HepG2 (cell line): ENCODE data around the gene GHRL. TPM values are rescaled to one million over a fixed set of nuclear protein-coding genes. Genes with fewer than 3 reads are reported as not detected.

Experiments used
- ATAC-seq: fragments of 200-7000 bp; cut with Tn5 transposase; 3 replicates; pipeline ENCODE4 v1.9.1; 2020; ENCODE audit warnings: mild to moderate bottlenecking, moderate library complexity
- BruUV-seq: library from RNA; stranded (reverse); fragments of 400-500 nt; replicated peaks from 2 replicates; lab custom pipeline; 2021; lab: Mats Ljungman, UMichigan
- CTCF ChIA-PET: fragments of 300-600 bp; formaldehyde crosslinking; extraction: SDS; loops from one replicate; lab custom pipeline; 2021; ENCODE audit warnings: low total read pairs, inconsistent platforms, low intra/inter-chr PET ratio; lab: Yijun Ruan, JAX
- POLR2A ChIA-PET: fragments of 350-600 bp; sonication (Branson Sonifier 250); formaldehyde crosslinking; loops from one replicate; lab custom pipeline; 2020; ENCODE audit warnings: antibody characterized with exemption, inconsistent platforms; lab: Yijun Ruan, JAX
- DNase-seq: peaks from one replicate; pipeline ENCODE4 v3.0.0-alpha.2; 2015; ENCODE audit warnings: low spot score
- FAIRE-seq: peaks from 3 replicates; lab custom pipeline; 2011; peaks lifted over from hg19 to GRCh38; lab: Jason Lieb, UNC
- H2AFZ ChIP-seq: one replicate; pipeline ENCODE4 v1.6.1; 2011; ENCODE audit warnings: low read length, inconsistent platforms
- H3K27ac ChIP-seq: fragments of 300-600 bp; 3 replicates; pipeline ENCODE4 v1.8.0; 2011; ENCODE audit warnings: mixed run types, mild to moderate bottlenecking, mixed read lengths, low read length, inconsistent platforms; ENCODE audit not compliant: insufficient read depth; ENCODE audit errors: extremely low read length
- H3K27me3 ChIP-seq, 2 experiments: fragments of 200-600 bp in 1 of 2; 2 replicates in 1 of 2; 3 replicates in 1 of 2; pipeline versions ENCODE4 v1.6.0 to v1.8.0; 2011; ENCODE audit warnings: low read length in 2 of 2, mild to moderate bottlenecking in 2 of 2, moderate library complexity in 2 of 2, inconsistent platforms in 1 of 2; ENCODE audit not compliant: insufficient read depth in 2 of 2, control insufficient read depth in 1 of 2
- H3K36me3 ChIP-seq, 2 experiments: fragments of 200-600 bp in 1 of 2; replicated peaks in 1 of 2; 2 replicates in 1 of 2; 3 replicates in 1 of 2; pipeline versions ENCODE4 v1.5.1 to v1.8.0; 2011; ENCODE audit warnings: low read length in 2 of 2, inconsistent platforms in 1 of 2; ENCODE audit not compliant: insufficient read depth in 2 of 2, control insufficient read depth in 1 of 2
- H3K4me1 ChIP-seq: 2 replicates; pipeline ENCODE4 v1.5.1; 2012; ENCODE audit warnings: low read length, inconsistent platforms; ENCODE audit not compliant: insufficient read depth
- H3K4me2 ChIP-seq: 2 replicates; pipeline ENCODE4 v1.6.0; 2011; ENCODE audit warnings: low read depth, low read length, inconsistent platforms
- H3K4me3 ChIP-seq, 3 experiments: fragments of 200-600 bp in 1 of 3; sonication (generic), shearing (Covaris generic) in 1 of 3; replicated peaks in 1 of 3; 2 replicates each; pipeline ENCODE4 v1.5.1; 2011 to 2016; ENCODE audit warnings: low read length in 3 of 3, inconsistent platforms in 2 of 3, low read depth in 2 of 3, mild to moderate bottlenecking in 2 of 3, control low read depth in 1 of 3, mixed read lengths in 1 of 3; ENCODE audit not compliant: insufficient read depth in 1 of 3
- H3K79me2 ChIP-seq: one replicate; pipeline ENCODE4 v1.6.1; 2011; ENCODE audit warnings: low read length, inconsistent platforms; ENCODE audit not compliant: insufficient read depth
- H3K9ac ChIP-seq: 2 replicates; pipeline ENCODE4 v1.6.0; 2011; ENCODE audit warnings: mild to moderate bottlenecking, low read depth, low read length, inconsistent platforms; ENCODE audit not compliant: insufficient read depth
- H3K9me3 ChIP-seq: 2 replicates; pipeline ENCODE4 v1.5.1; 2012; ENCODE audit warnings: mild to moderate bottlenecking, low read length
- H4K20me1 ChIP-seq: 2 replicates; pipeline ENCODE4 v1.6.0; 2011; ENCODE audit warnings: inconsistent platforms, mild to moderate bottlenecking, low read length, moderate library complexity; ENCODE audit not compliant: insufficient read depth
- ZFP1 ChIP-seq: IDR thresholded peaks from 2 replicates; pipeline ENCODE4 v1.6.1; 2016
- ZNF101 ChIP-seq: sonication (generic); formaldehyde crosslinking; IDR thresholded peaks from 2 replicates; pipeline ENCODE4 v1.4.0; 2020; ENCODE audit warnings: mild to moderate bottlenecking, low read depth, missing genetic modification reagents, borderline replicate concordance
- ZNF333 ChIP-seq: sonication (generic); formaldehyde crosslinking; IDR thresholded peaks from 2 replicates; pipeline ENCODE4 v1.4.0; 2020; ENCODE audit warnings: mild to moderate bottlenecking, missing genetic modification reagents, borderline replicate concordance
- ZNF33A ChIP-seq: sonication (generic); formaldehyde crosslinking; IDR thresholded peaks from 2 replicates; pipeline ENCODE4 v1.5.1; 2020; ENCODE audit warnings: missing genetic modification reagents, mild to moderate bottlenecking, moderate library complexity, borderline replicate concordance
- ZNF451 ChIP-seq: sonication (generic); formaldehyde crosslinking; IDR thresholded peaks from 2 replicates; pipeline ENCODE4 v1.5.0; 2020; ENCODE audit warnings: mild to moderate bottlenecking, missing genetic modification reagents
- ZNF766 ChIP-seq: sonication (generic); formaldehyde crosslinking; IDR thresholded peaks from 2 replicates; pipeline ENCODE4 v1.5.0; 2020; ENCODE audit warnings: missing genetic modification reagents, borderline replicate concordance
- WGBS: methylation state at CpG from one replicate; pipeline ENCODE4 v1.1.6; 2017; ENCODE audit warnings: low lambda C conversion rate; 5-methylcytosine and 5-hydroxymethylcytosine counted together
- in situ Hi-C: cut with HindIII; loops from 2 replicates; pipeline ENCODE4 v1.10.0; 2017; ENCODE audit warnings: low pct_unique_long_range_greater_than_20kb; ENCODE audit not compliant: extremely low pct_ligation_motif_present
- intact Hi-C: fragments of 100-400 bp; cut with micrococcal nuclease; formaldehyde crosslinking; loops from one replicate; pipeline ENCODE4 v1.10.0; 2022; ENCODE audit not compliant: unreplicated experiment
- polyA plus RNA-seq, 8 experiments: library from polyadenylated mRNA; depleted of rRNA in 3 of 8; stranded (reverse) in 7 of 8; unstranded in 1 of 8; fragments of >200 nt; fragmentation: Illumina TruSeq in 4 of 8; extraction: Trizol in 4 of 8; gene quantifications; 2 replicates each; pipeline versions ENCODE4 v1.2.1 to v1.2.3, GENCODE V29; 2011 to 2016; ENCODE audit warnings: low read depth in 4 of 8, missing spikeins in 1 of 8, mixed read lengths in 1 of 8; ENCODE audit not compliant: insufficient read depth in 1 of 8
- total RNA-seq, 5 experiments: library from RNA; depleted of rRNA; stranded (reverse); fragments of >200 nt; fragmentation: Illumina TruSeq; extraction: Trizol; gene quantifications; 2 replicates each; pipeline ENCODE4 v1.2.3, GENCODE V29; 2016; ENCODE audit warnings: low read depth in 1 of 5
- TF ChIP-seq, protein P1 (sequence below): sonication (generic); formaldehyde crosslinking; IDR thresholded peaks from 2 replicates; pipeline ENCODE4 v1.8.1; 2022; ENCODE audit warnings: low read depth, mild to moderate bottlenecking, missing genetic modification reagents
- TF ChIP-seq, protein P2 (sequence below): sonication (generic); formaldehyde crosslinking; IDR thresholded peaks from 2 replicates; pipeline ENCODE4 v1.5.1; 2020; ENCODE audit warnings: mild to moderate bottlenecking, missing genetic modification reagents, moderate library complexity

GHRL gene
- total and polyA plus RNA-seq, 2 of the 13 experiments (the other 11 are each of a cell fraction or from before 2014, with no cell fraction given): 0.09 TPM; not detected in 1

DNA sequence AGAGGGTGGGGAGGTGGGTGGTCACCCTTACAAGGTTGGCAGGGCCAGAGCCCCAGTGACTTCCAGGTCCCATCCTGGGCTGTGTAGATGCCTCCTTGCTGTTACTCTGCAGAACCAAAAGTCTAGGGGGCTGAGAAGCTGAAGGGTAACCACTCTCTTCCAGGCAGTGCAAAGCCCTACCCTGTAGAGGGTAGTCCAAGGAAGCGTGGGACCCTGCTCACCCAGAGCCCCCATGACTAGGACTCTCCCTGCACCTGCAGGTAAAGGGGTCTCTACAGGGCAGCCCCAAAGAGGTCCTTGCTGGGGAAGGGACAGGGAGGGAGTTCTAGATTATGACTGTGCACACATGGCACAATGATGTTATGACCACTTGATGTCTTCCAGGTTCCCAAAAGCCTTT is 14.2 kb downstream of the GHRL start (continued):
- no peak for TF ChIP-seq ZNF33A (CRISPR knock-in tag)
- no peak for TF ChIP-seq ZNF766 (CRISPR knock-in tag)
- TF ChIP-seq, protein P1, sequence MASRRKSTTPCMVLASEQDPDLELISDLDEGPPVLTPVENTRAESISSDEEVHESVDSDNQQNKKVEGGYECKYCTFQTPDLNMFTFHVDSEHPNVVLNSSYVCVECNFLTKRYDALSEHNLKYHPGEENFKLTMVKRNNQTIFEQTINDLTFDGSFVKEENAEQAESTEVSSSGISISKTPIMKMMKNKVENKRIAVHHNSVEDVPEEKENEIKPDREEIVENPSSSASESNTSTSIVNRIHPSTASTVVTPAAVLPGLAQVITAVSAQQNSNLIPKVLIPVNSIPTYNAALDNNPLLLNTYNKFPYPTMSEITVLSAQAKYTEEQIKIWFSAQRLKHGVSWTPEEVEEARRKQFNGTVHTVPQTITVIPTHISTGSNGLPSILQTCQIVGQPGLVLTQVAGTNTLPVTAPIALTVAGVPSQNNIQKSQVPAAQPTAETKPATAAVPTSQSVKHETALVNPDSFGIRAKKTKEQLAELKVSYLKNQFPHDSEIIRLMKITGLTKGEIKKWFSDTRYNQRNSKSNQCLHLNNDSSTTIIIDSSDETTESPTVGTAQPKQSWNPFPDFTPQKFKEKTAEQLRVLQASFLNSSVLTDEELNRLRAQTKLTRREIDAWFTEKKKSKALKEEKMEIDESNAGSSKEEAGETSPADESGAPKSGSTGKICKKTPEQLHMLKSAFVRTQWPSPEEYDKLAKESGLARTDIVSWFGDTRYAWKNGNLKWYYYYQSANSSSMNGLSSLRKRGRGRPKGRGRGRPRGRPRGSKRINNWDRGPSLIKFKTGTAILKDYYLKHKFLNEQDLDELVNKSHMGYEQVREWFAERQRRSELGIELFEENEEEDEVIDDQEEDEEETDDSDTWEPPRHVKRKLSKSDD (CRISPR knock-in tag): no peak
- TF ChIP-seq, protein P2, sequence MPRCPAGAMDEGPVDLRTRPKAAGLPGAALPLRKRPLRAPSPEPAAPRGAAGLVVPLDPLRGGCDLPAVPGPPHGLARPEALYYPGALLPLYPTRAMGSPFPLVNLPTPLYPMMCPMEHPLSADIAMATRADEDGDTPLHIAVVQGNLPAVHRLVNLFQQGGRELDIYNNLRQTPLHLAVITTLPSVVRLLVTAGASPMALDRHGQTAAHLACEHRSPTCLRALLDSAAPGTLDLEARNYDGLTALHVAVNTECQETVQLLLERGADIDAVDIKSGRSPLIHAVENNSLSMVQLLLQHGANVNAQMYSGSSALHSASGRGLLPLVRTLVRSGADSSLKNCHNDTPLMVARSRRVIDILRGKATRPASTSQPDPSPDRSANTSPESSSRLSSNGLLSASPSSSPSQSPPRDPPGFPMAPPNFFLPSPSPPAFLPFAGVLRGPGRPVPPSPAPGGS (CRISPR knock-in tag): no peak
- TF ChIP-seq ZNF101 (CRISPR knock-in tag): no peak
- TF ChIP-seq ZNF451 (CRISPR knock-in tag): no peak

DNA sequence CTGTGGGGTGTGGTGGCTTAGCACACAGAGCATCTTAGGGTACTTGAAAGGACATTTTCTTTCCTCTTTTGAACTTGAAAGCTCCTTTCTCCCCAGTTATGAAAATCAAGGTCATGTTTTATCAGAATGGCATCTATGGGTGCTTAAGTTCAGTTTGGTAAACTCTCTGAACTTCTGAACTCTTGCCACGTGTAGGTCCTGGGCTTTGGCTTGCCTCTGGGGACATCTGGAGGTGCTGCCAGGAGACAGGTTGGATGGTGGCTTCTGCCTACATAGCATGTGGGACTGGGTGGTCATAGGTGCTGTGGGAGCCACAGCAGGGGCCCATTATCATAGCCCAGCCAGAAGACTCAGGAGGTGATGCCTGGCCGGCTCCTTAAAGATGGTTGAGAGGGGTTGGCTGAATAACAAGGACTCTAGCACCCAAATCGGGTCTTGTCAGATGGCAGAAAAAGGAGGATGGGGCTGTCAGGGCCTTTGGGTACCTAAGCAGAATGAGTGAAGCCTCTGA is 15.6 kb downstream of the GHRL start:
- no peak overlapping the region for H3K4me3 ChIP-seq
- no peak overlapping the region for H3K9ac ChIP-seq
- intact Hi-C loops (no loop called here), in situ Hi-C loops (no loop called here)
- TF ChIP-seq ZFP1 (CRISPR knock-in tag): no peak
- TF ChIP-seq ZNF333 (CRISPR knock-in tag): no peak
- peaks cover 30% of the 10 kb centered on the region for H4K20me1 ChIP-seq
- no peak for FAIRE-seq
- no TSS peak for BruUV-seq
- WGBS: 78% methylated on average over 3 of the region's 3 CpGs
- ChIA-PET CTCF (no interaction called here), POLR2A (no interaction called here)
- H3K9me3 ChIP-seq: no peaks in the 10 kb centered on the region
- H3K4me2 ChIP-seq: no peak overlapping the region
- H2AFZ ChIP-seq: no peak overlapping the region
- no peaks in the 10 kb centered on the region for H3K27me3 ChIP-seq
- no peak for ATAC-seq
- peaks cover 10% of the 10 kb centered on the region for H3K4me1 ChIP-seq
- no peak for DNase-seq
- no peak overlapping the region for H3K27ac ChIP-seq
- peaks cover 48 to 80% of the 10 kb centered on the region in 2 experiments for H3K36me3 ChIP-seq
- H3K79me2 ChIP-seq: peaks cover 35% of the 10 kb centered on the region
